HEK293T (cell line): ENCODE measurements around the gene GABRB3.

ENCODE experiments used
- CTCF ChIA-PET: fragments of 350-600 bp; formaldehyde crosslinking; extraction: SDS; loops from one replicate; lab custom pipeline; 2021; ENCODE audit warnings: antibody characterized with exemption, inconsistent platforms; lab: Yijun Ruan, JAX
- POLR2A ChIA-PET: fragments of 350-600 bp; formaldehyde crosslinking; extraction: SDS; loops from one replicate; lab custom pipeline; 2020; ENCODE audit warnings: antibody characterized with exemption, inconsistent platforms; lab: Yijun Ruan, JAX
- DNase-seq: peaks from one replicate; pipeline ENCODE4 v3.0.0; 2012; ENCODE audit warnings: mixed read lengths; ENCODE audit errors: extremely low spot score
- ARNT ChIP-seq: fragments of 450-650 bp; IDR thresholded peaks from 2 replicates; pipeline ENCODE4 v1.6.1; 2017; ENCODE audit warnings: mild to moderate bottlenecking
- BHLHE40 ChIP-seq: fragments of 450-650 bp; IDR thresholded peaks from 2 replicates; pipeline ENCODE4 v1.6.1; 2016; ENCODE audit warnings: mild to moderate bottlenecking, moderate library complexity, borderline replicate concordance
- CTBP1 ChIP-seq: fragments of 450-650 bp; IDR thresholded peaks from 2 replicates; pipeline ENCODE4 v1.6.1; 2016; ENCODE audit warnings: borderline replicate concordance
- ELF4 ChIP-seq: fragments of 450-650 bp; IDR thresholded peaks from 2 replicates; pipeline ENCODE4 v1.6.1; 2017; ENCODE audit warnings: antibody characterized with exemption
- FOXA1 ChIP-seq: fragments of 450-650 bp; IDR thresholded peaks from 2 replicates; pipeline ENCODE4 v1.6.1; 2016; ENCODE audit warnings: mild to moderate bottlenecking
- FOXK2 ChIP-seq: fragments of 450-650 bp; IDR thresholded peaks from 2 replicates; pipeline ENCODE4 v1.6.1; 2016; ENCODE audit warnings: mild to moderate bottlenecking
- FOXM1 ChIP-seq: fragments of 450-650 bp; IDR thresholded peaks from 2 replicates; pipeline ENCODE4 v1.6.1; 2017; ENCODE audit warnings: mild to moderate bottlenecking, borderline replicate concordance
- HDGF ChIP-seq: fragments of 450-650 bp; IDR thresholded peaks from 2 replicates; pipeline ENCODE4 v1.6.1; 2017; ENCODE audit warnings: antibody characterized with exemption, borderline replicate concordance
- L3MBTL2 ChIP-seq: fragments of 450-650 bp; conservative IDR thresholded peaks from 2 replicates; pipeline ENCODE4 v1.6.1; 2016; ENCODE audit warnings: mild to moderate bottlenecking
- LEF1 ChIP-seq: fragments of 450-650 bp; IDR thresholded peaks from 2 replicates; pipeline ENCODE4 v1.6.1; 2017; ENCODE audit warnings: mild to moderate bottlenecking, borderline replicate concordance
- NFRKB ChIP-seq: fragments of 450-650 bp; IDR thresholded peaks from 2 replicates; pipeline ENCODE4 v1.6.1; 2016; ENCODE audit warnings: mild to moderate bottlenecking, moderate library complexity
- PKNOX1 ChIP-seq: fragments of 450-650 bp; IDR thresholded peaks from 2 replicates; pipeline ENCODE4 v1.6.1; 2016
- SP1 ChIP-seq: fragments of 450-650 bp; IDR thresholded peaks from 2 replicates; pipeline ENCODE4 v1.6.1; 2017
- SUZ12 ChIP-seq: fragments of 450-650 bp; IDR thresholded peaks from 2 replicates; pipeline ENCODE4 v1.6.1; 2016; ENCODE audit warnings: mild to moderate bottlenecking
- TARDBP ChIP-seq: fragments of 450-650 bp; IDR thresholded peaks from 2 replicates; pipeline ENCODE4 v1.6.1; 2016
- ZNF384 ChIP-seq: fragments of 450-650 bp; IDR thresholded peaks from 2 replicates; pipeline ENCODE4 v1.6.1; 2016

GABRB3 gene

DNA sequence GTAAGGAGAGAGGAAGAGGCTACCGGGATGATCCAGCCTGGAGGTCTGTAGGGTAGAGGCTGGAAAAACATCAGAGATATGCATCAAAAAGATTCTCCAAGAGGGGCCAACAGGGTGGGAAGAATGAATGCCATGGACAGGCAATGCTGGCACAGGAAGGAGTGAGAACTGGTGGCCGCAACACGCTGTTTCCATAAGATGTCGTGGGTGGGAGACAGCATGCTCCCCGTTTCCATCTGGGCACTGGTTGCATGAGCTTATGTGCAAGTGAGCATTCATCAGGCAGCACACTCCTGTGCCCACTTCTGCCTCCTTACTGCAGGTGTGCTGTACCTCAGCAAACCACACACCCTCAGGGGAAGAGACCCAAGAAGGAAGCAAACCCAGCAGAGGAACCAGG is 59.4 kb downstream of the GABRB3 start:
- ChIA-PET CTCF (no interaction called here), POLR2A (no interaction called here)
- no peak for DNase-seq
- no peak for TF ChIP-seq PKNOX1
- TF ChIP-seq ELF4 = no peak

- TF ChIP-seq CTBP1 (no peak), FOXA1 (no peak), HDGF (no peak), ZNF384 (no peak), PKNOX1 (no peak), SUZ12 (no peak), LEF1 (no peak), L3MBTL2 (no peak), FOXM1 (no peak), ELF4 (no peak), SP1 (no peak), ARNT (no peak), FOXK2 (no peak)
- CTCF ChIA-PET = no interaction called here
- POLR2A ChIA-PET = no interaction called here
- DNase-seq = no peak
Observed at GRCh38 chr15:26712335-26712734, 60.5 kb downstream of the GABRB3 start.

DNA sequence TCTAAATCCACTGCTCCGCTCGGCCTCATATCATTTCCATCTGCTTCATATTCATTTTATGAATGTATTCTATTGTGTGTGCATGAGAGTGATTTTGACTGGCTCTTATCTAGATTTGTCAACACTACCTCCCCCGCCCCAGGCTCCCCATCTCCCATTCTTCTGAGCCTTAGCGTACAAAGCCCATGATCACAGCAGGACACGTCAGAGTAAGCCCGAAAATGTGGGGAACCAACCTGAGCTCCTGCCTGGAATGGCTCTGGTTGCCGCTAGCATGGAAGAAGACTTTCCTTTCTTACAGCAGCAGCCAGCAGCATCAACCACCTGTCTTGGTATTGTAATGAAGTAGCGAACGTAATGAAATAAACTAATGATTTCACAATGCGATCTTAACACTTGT is 61.4 kb downstream of the GABRB3 start:
- POLR2A ChIA-PET = no interaction called here
- TF ChIP-seq HDGF (no peak), L3MBTL2 (no peak), SP1 (no peak), ARNT (no peak), CTBP1 (no peak), FOXA1 (no peak), NFRKB (no peak), ZNF384 (no peak), FOXK2 (no peak), TARDBP (no peak)
- DNase-seq = no peak
- CTCF ChIA-PET = no interaction called here

GRCh38 chr15:26702381-26702780 is 70.5 kb downstream of the GABRB3 start:
- CTCF ChIA-PET = no interaction called here
- TF ChIP-seq ARNT (no peak), SUZ12 (no peak), TARDBP (no peak), PKNOX1 (no peak), SP1 (no peak), ELF4 (no peak), ZNF384 (no peak), BHLHE40 (no peak), FOXK2 (no peak), NFRKB (no peak), L3MBTL2 (no peak), FOXA1 (no peak), LEF1 (no peak), CTBP1 (no peak), FOXM1 (no peak), HDGF (no peak)
- POLR2A ChIA-PET = no interaction called here
- no peak for DNase-seq

- DNase-seq = no peak
- CTCF ChIA-PET = no interaction called here
- TF ChIP-seq ELF4 = no peak
- TF ChIP-seq FOXK2 = no peak
- no peak for TF ChIP-seq FOXA1
- TF ChIP-seq BHLHE40 = no peak
- TF ChIP-seq SP1 = no peak
- TF ChIP-seq NFRKB = no peak
- POLR2A ChIA-PET = no interaction called here
Observed at GRCh38 chr15:26698555-26698954, 74.3 kb downstream of the GABRB3 start.

GRCh38 chr15:26697913-26698312 is 75.0 kb downstream of the GABRB3 start:
- CTCF ChIA-PET = no interaction called here
- POLR2A ChIA-PET = no interaction called here
- no peak for TF ChIP-seq BHLHE40
- TF ChIP-seq FOXA1 = no peak
- no peak for TF ChIP-seq ZNF384
- no peak for TF ChIP-seq FOXM1
- TF ChIP-seq L3MBTL2 = no peak
- TF ChIP-seq FOXK2 = no peak
- TF ChIP-seq CTBP1 = no peak
- TF ChIP-seq LEF1 = no peak
- TF ChIP-seq PKNOX1 = no peak
- DNase-seq = no peak

- POLR2A ChIA-PET = no interaction called here
- DNase-seq = no peak
- TF ChIP-seq CTBP1 (no peak), ZNF384 (no peak), PKNOX1 (no peak)
- CTCF ChIA-PET = no interaction called here
Observed at GRCh38 chr15:26691249-26691648, 81.6 kb downstream of the GABRB3 start.
